Pons (tissue), 1 donor: Measurements from ENCODE around the gene GAB2.
A peak's percentile ranks its signal among the peaks of the same experiment; 100 is the strongest.
"Not testable (repeated sequence)": the region's sequence is repeated elsewhere in the genome, so short reads cannot be mapped to it uniquely, and the experiment has no call there.

Source experiments
- DNase-seq: peaks from one replicate; pipeline ENCODE4 v3.0.0-alpha.2; 2016; ENCODE audit warnings: low spot score

GAB2 gene

DNA sequence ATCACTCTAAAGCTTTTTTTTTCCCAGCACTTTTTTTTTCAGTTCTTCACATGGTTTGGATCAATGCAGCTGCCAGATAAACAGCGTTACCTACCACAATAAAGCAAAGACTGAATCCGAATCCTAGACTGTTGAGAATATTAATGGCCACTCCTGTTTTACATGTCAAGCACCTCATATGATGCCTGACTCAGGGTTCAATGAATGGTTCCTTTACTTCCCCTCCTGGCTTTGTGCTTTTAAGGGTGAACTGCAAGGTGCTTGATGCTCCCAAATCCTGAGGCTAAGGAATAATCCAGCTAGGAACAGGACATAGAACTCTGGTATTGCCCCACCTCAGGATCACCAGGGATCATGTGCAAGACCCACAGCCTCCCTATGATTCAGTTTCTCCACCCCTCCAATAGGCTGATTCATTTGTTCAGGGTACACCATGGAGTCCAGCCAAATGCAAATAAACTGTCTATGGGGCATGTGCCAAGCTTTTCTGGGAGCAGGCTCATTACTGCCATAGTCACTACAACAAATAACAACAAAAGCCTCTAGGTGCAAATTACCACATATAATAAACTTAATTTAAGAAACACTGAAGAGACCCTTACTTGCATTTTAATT, 104.3 kb downstream of the GAB2 start:
- peak; percentile 86 for DNase-seq

DNA sequence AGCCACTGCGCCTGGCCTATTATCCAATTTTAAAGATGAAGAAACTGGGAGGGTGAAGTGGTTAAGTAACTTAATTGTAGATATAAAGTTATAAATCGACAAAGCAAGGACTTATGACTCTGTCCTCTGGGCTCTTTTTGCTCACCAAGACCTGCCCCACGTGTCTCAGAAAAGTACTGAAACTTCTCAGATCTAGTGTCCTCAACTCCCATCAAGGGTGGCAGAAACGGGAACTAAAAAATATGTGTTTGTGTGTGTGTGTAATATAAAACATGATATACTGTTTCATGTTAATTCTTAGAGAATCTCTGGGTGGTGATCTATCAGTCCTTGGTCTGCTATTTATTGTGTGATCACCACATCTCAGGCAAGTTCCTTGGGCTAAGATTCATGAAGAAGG, 104.9 kb downstream of the GAB2 start:
- no peak for DNase-seq

DNA sequence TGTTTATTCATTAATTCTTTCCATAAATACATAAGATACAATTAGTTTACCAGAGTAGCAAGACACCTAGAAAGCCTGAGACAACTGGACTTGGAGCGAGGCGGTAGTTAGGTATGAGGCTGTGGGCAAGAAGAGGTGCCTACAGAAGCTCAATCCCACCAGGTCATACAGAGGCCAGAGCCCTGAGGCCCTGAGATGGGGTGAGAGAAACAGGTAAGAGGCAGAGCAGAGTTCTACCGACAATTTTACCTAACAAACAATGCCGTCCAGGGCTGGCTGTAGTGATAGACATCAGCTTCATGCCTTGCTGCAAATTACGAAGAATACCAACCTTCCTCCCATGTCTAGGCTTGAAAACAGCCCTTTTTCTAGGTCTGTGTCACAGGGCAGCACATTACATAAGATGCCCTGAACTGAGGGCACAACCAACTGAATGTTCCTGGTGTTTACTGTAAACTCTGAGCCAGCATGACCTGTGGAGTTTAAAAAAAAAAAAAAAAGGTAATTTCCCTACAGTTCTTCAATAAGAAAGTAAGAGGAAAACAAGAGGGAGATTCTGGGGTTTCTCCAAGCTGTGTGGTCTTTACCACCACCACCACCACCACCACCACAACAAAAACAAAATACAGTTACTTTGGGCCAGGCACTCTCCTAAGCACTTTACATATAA, 105.8 kb downstream of the GAB2 start:
- DNase-seq: no peak

DNA sequence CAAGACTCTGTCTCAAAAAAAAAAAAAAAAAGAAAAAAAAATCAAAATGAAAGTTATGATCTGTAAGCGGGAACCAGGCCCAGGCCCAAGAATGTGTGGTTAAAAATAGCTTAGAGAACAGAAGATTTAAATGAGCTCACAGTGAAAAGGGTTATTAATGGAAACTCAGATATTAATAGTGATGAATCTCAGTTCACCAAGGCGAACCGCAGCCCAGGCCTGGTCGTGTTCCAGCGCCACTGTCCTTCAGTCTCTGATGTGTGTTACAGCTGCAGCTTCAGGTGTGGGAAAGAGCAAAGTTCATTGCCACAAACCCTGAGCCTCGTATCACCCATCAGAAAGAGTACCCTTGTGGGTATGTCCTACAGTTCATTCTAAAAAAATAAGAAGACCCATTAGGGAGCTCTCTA, 107.1 kb downstream of the GAB2 start:
- no peak for DNase-seq

DNA sequence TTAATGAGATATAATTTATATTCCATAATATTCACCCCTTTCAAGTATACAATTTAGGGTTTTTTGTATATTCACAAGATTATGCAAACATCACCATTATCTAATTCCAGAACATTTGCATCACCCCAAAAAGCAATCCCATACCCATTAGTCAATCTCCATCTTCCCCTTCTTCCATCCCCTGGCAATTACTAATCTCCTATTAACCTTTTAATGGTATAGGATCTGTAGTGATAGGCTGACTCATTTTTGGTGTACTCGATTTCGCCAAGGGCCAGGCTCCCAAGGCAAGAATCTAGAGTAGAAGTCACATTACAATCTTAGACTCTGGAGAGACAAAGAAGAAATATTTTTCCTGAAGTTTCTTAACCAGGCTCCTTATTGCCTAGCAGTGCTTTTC, 113.4 kb downstream of the GAB2 start:
- no peak for DNase-seq

DNA sequence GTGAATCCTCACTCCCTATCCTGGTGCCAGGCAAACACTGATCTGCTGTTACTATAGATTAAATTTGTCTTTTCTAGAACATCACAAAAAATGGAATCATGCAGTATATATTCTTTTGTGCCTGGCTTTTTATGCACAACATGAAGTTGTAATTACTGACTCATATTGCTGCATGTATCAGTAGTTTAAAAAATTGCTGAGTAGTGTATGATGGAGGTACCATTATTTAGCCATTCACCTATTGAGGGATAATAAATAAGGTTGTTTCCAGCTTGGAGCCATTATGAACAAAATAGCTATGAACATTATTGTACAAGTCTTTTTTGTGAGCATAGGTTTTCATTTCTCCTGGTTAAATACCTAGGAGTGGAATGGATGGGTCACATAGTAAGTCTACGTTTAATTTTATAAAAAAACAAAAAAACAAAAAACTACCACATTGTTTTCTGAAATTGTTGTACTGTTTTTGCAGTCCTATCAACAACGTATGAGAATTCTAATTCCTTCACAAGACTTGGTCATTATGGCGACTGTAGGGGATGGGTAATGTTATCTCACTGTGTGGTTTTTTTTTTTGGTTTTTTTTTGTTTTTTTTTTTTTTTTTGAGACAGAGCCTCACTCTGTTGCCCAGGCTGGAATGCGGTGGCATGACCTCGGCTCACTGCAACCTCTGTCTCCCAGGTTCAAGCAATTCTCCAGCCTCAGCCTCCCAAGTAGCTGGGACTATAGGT, 117.3 kb downstream of the GAB2 start:
- DNase-seq: no peak

DNA sequence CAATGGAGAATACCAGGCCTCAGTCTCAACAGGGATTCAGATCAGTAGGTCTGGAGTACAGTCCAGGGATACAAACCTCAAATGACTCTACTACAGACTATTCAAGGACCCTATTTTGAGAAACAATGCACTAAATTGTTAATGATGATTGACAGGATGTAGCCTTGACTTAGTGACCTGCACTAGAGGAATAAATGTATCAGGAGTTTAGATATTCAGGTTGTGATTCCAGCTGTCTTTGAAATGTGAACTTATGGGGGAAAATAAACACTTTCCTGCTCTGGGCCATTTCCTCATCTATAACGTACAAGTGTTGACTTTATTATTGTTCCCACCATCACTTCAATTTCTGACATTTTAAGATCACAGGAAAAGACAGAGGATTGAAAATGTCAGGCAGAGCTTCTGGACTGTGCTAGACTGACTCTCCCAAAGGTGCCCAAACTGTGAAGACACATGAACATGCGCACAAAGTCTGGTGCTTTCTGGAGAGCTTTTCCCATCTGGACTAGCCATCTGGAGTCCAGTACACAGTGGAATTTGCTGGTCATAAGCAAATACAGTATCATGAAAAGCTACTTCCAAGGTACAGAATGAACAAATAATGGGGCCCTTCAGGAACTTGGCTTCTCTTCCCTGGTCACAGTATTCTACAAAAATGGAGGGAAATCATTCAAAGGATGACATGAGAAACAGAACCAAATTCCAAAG, 118.5 kb downstream of the GAB2 start:
- no peak for DNase-seq

DNA sequence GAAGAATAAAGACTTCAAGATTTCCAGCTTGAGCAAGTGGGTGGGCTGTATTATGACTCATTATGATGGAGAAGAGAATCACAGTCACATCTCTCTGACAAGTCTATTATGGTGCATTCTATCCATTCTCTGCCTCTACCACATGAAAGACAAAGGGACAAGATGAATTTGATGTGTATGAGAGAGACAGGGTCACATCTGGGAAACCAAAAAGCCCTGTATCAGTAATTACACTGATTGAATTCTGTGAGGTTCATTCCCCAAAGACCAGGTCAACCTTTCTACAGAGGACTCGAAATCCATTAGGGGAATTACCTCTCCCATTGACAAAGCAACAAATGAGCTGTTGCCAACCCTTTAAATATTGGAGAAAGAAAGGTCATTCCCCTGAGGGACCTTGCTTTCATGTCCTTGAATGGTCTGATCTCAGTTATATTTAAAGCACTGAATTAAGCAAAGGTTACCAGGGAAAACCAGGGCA, 119.3 kb downstream of the GAB2 start:
- no peak for DNase-seq

DNA sequence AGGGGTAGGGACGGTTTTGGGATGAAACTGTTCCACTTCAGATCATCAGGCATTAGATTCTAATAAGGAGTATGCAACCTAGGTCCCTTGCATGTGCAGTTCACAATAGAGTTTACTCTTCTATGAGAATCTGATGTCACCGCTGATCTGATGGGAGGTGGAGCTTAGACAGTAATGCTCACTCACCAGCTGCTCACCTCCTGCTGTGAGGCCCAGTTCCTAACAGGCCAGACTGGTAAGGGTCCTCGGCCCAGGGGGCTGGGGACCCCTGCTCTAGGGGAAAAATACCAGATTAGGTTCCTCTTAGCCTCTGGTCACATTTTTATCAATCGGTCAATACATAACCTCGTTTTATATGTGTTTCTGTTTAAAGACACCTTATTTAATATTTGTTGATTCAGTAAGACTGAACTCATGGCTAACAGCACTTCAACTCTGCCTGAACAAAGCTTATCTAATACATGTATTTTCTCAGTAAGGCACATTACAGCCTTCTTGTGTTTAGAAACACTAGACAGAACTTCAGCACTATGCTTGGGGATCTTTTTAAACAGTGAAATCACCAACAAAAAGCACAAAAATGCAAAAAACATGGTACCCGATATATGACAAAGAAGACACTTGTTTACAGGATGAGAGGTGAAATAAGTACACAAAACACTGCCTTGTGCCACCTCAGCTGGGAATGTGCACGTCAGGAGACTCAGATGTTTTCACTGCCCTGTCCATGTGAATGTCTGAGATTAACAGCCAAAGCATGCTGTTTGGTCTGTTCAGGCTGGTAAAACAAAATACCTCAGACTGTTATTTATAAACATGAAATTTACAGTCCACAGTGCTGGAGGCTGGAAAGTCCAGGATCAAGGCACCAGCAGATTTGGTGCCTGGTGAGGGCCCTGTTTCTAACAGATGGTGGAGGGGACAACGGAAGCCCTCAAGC, 121.4 kb downstream of the GAB2 start:
- DNase-seq: no peak

DNA sequence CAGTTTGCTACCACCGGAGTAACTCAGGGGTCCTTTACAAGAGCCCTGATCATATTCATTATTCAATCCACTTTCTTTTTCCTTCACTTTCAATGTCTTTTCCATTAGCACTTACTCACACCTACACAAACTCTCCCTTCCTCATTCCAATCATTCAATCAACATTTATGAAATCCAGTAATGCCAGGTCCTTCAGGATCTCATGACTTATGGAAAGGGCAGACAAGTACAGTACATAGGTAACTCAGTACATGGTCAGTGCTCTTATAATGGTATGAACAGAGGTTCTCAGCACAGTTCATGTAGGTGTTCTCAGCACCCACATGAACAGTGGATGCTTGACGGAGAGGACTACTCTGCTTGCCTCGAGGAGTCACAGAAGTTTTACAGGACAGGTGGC, 122.3 kb downstream of the GAB2 start:
- DNase-seq: no peak

DNA sequence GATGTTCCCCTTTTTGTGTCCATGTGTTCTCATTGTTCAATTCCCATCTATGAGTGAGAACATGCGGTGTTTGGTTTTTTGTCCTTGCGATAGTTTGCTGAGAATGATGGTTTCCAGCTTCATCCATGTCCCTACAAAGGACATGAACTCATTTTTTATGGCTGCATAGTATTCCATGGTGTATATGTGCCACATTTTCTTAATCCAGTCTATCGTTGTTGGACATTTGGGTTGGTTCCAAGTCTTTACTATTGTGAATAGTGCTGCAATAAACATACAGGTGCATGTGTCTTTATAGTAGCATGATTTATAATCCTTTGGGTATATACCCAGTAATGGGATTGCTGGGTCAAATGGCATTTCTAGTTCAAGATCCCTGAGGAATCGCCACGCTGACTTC, 123.5 kb downstream of the GAB2 start:
- DNase-seq: not testable (repeated sequence)

DNA sequence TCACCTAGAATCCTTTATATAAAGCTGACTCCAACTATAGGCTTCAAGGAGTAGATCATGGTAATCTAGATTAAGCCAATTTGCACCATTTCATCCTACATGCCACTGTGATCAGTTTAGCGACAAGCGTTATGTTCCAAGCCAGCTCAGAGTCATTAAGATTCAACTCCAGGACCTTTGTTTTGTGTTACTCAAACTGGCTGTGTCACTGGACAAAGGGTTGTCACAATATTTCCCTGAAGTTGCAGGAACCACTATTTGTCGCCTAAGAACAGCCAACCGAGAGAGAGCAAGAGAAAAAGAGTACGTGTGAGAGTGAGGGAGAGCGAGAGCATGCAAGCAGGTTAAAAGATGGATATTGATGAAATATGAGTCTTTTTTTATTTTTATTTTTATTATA, 124.1 kb downstream of the GAB2 start:
- DNase-seq: no peak

DNA sequence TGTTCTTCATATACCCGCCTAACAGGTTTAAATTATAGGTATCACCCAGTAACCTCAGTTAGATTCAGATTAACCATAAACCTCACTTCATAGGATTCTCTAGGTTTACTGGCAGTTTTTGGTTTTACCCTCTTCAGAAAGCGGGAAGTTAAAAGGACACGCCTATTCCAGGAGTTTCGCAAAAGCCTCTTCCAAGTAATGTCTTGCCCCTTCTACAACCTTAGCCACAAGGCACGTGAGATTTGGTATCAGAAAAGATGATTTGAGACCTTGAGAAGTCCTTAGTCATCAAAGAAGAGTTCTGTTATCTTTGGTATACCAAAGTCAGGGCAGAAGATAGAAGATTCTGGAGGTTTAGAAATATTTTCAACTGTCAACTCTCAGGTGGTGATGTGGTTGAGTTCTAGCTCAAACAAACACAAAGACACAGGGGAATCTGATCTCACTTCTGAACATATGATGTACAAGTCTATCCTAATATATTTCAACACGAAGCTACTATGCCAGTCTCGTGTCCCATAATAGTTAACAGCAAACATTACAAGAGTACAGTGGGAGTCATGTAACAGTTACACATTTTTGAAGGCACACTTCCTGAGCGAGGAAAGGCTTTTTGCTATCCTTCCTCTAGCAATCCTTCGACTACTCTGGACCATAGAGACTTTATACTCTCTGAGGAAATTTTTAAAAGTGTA, 125.4 kb downstream of the GAB2 start:
- DNase-seq: peak; percentile 63

DNA sequence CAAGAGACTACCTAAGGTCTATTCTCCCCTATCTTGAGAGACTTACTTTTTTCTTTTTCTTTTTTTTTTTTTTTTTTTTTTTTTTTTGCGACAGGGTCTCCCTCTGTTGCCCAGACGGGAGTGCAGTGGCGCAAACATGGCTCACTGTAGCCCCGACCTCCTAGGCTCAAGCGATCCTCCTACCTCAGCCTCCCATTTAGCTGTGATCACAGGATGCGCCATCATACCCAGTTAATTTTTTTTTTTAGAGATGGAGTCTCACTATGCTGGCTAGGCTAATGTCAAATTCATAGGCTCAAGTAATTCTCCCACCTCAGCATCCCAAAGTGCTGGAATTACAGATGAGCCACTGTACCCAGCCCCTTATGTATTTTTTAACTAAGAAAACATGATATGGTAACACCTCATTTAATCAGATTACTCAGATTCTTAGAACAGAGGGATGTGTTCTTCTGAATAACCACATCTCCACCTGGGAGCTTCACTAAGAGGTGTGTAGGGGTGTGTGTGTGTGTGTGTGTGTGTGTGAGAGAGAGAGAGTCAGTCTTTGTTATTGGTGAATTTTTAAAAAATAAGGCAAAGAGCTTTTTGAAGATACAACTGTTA, 126.0 kb downstream of the GAB2 start:
- DNase-seq: no peak

DNA sequence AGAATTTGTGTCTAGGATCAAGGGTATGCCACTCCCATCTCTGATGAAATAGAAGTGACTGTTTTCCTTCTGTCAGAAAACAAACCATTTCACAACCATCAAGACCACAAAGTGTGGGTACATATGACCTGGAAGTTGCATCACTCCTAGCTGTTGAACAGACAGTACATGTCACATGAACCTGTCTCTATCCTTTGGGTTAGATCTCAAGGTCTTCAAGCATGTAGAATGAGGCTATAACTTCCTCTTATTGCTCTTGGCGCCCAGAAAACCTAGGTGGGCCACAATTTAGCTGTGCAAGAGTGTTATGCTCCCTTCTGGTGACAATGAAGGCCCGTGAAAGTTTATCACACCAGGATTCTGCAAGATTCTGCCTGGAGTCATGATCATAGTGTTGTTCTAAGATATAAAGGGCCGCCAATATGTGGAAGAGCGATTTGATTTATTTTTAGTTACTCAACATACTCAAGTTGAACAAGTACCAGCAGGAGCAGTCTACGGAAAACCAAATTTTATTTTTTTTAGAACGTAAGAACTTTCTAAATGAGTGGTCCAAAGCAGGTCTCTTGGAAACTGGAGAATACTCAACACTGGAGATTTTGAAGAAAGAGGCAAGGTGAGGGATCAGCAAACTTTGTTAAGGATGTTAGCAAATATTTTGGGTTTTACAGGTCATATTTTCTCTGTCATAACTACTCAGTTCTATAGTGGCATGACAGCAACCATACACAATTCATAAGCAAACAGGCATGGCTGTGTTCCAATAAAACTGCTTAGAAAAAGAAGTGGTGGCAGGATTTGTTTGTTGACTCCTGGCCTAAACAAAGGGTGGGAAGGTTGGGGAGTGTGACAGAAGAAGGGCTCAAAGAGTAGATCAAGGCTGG, 127.1 kb downstream of the GAB2 start:
- peak; percentile 82 for DNase-seq

DNA sequence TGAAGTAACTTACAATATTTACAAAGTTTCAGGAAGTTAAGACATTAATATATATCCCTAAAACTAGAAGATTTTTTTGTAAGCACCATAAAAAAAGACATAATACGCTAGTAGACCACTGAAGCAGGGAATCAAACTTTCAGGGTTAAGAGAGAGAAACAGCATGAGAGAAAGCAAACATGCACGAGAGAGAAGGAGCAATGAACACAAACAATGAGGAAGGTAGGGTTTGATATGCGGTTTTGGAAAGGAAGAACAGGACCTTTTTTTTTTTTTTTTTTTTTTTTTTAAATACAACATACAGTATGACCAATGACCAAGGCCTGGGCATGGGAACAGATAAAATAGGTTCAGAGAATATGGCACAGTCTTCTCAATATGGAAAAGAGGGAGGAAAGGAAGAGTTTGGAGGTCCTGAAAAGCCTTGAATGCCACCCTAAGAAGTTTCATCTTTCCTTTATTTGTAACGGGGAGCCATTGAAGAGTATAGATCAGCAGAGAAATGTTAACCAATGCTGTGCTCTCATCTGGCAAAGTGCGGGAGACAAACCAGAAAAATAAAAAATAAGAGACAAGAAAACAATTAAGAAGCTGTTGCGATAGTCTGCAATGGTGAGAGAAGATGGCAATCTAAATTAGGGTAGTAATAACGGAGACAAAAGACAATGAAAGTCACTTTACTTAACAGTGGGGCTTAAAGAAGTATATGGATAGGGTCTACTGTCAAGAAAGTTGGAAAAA, 127.9 kb downstream of the GAB2 start:
- no peak for DNase-seq

DNA sequence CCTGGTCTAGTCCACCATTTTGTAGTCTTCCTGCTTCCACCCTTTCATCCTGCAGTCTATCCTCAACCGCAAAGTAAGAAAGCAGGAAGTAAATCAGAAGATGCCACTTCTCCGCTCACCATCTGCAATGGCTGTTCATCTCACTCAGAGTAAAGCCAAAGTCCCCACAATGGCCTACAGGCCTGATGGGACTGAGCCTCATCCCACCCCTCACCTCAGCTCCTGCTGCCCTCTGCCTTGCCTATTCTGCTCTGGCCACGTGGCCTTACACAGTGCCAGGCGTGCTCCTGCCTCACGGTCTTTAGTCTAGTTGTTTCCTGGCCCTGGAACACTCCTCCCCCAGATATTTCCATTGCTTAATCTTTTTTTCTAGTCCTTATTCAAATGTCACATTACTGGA, 133.4 kb downstream of the GAB2 start:
- DNase-seq: no peak

DNA sequence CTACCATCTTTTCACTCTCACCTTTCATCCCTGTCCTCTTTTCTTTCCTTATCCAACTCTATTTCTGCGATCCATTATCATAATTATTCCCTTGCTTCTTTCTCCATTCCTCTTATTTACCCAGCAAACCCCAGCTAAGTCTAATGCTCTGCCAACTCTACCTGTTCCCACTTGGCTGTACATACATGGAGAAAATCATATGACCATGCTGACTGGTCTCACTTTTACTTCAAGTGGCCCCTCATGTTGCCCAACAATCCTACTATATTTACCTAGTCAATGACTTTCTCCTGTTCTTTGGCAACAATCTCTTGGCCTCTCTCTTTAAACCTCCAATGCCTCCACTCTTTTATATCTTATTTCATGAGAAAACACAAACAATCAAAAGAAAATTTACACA, 134.8 kb downstream of the GAB2 start:
- DNase-seq: no peak

DNA sequence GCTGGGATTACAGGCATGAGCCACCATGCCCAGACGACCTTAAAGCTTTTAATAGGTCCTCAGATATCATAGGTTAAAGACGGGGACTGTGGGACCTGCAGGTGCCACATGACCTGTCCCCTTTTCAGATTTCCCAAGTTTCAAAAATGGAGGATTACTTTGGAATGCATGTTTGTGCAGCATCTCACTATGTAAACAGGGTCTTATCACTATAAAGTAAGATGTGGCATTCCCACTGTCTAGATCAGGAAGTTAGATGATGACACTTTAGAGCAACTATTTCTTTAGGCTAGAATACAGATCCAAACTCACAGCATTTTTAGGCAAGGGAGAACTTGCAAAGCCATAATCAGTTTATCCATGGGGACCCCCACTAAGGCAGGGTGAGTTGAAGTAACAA, 136.1 kb downstream of the GAB2 start:
- no peak for DNase-seq
